Skeletal muscle tissue (tissue), 4 donors: ENCODE measurements around the gene HIVEP3. TPM values are rescaled to one million over a fixed set of nuclear protein-coding genes. Genes with fewer than 3 reads are reported as not detected.
A peak's percentile ranks its signal among the peaks of the same experiment; 100 is the strongest.
"Not testable (repeated sequence)": the region's sequence is repeated elsewhere in the genome, so short reads cannot be mapped to it uniquely, and the experiment has no call there.

Experiments
- H3K27ac ChIP-seq: one replicate; pipeline ENCODE4 v1.7.0; 2013; ENCODE audit warnings: mild to moderate bottlenecking, low read depth, low read length, inconsistent platforms
- H3K27me3 ChIP-seq, 3 donors: one replicate each; pipeline ENCODE4 v1.7.0; 2013; ENCODE audit warnings: low read length in 3 of 3; ENCODE audit not compliant: control insufficient read depth in 3 of 3, insufficient read depth in 3 of 3
- H3K36me3 ChIP-seq, 3 donors: one replicate each; pipeline ENCODE4 v1.7.0; 2013; ENCODE audit warnings: low read length in 3 of 3; ENCODE audit not compliant: control insufficient read depth in 3 of 3, insufficient read depth in 3 of 3
- H3K4me1 ChIP-seq, 3 donors: one replicate each; pipeline ENCODE4 v1.7.0; 2013; ENCODE audit warnings: low read length in 3 of 3, mild to moderate bottlenecking in 3 of 3; ENCODE audit not compliant: control insufficient read depth in 3 of 3, insufficient read depth in 3 of 3
- H3K4me3 ChIP-seq, 3 donors: one replicate each; pipeline ENCODE4 v1.7.0; 2013; ENCODE audit warnings: low read length in 3 of 3
- H3K9ac ChIP-seq, 3 donors: one replicate each; pipeline ENCODE4 v1.7.0; 2013; ENCODE audit warnings: low read length in 3 of 3, mild to moderate bottlenecking in 3 of 3, moderate library complexity in 2 of 3, low read depth in 1 of 3
- H3K9me3 ChIP-seq, 3 donors: one replicate each; pipeline ENCODE4 v1.7.0; 2013; ENCODE audit warnings: low read length in 3 of 3; ENCODE audit not compliant: control insufficient read depth in 3 of 3
- total RNA-seq: library from RNA; depleted of rRNA; stranded (reverse); fragments of >200 nt; gene quantifications from one replicate; pipeline ENCODE4 v1.2.3, GENCODE V29; 2014
- donor health status: Osteomylitis.

HIVEP3 gene
- total RNA-seq, 1 donor from 2014 or later = 0.52 TPM

GRCh38 chr1:41925712-41926111 lies 7.0 kb upstream of the HIVEP3 start:
- Histone ChIP-seq H3K9ac (no peak overlapping the region), H3K4me3 (no peak overlapping the region), H3K27me3 (no peaks in the 10 kb centered on the region), H3K36me3 (no peaks in the 10 kb centered on the region), H3K27ac (no peak overlapping the region), H3K9me3 (no peaks in the 10 kb centered on the region), H3K4me1 (peaks cover 0 to under 1% (median under 1%) of the 10 kb centered on the region in 3 donors)

- Histone ChIP-seq H3K4me3 (no peak overlapping the region), H3K36me3 (no peaks in the 10 kb centered on the region), H3K9ac (no peak overlapping the region), H3K27me3 (no peaks in the 10 kb centered on the region), H3K27ac (no peak overlapping the region), H3K4me1 (peaks cover 3 to 8% (median 4%) of the 10 kb centered on the region in 3 donors), H3K9me3 (no peaks in the 10 kb centered on the region)
These were observed 6.2 kb upstream of the HIVEP3 start for GRCh38 chr1:41924911-41925310.

- not testable (repeated sequence) for H3K27ac ChIP-seq
These were observed 2.5 kb upstream of the HIVEP3 start for GRCh38 chr1:41921271-41921670.

GRCh38 chr1:41920658-41921057 lies 1.9 kb upstream of the HIVEP3 start:
- H3K27ac ChIP-seq = peak overlapping the region; percentile 54
- H3K9me3 ChIP-seq = no peaks in the 10 kb centered on the region
- no peaks in the 10 kb centered on the region for H3K36me3 ChIP-seq
- H3K9ac ChIP-seq = peak overlapping the region in 2 of 3 donors; percentile 36 to 90
- no peak overlapping the region for H3K4me3 ChIP-seq
- peaks cover 31 to 40% (median 31%) of the 10 kb centered on the region in 3 donors for H3K4me1 ChIP-seq
- H3K27me3 ChIP-seq = no peaks in the 10 kb centered on the region

More at GRCh38 chr1:41921271-41921670, 2.5 kb upstream of the HIVEP3 start:
- not testable (repeated sequence) for H3K9me3 ChIP-seq, H3K27me3 ChIP-seq, H3K9ac ChIP-seq, H3K4me3 ChIP-seq, H3K36me3 ChIP-seq
- peaks cover 28 to 38% (median 31%) of the 10 kb centered on the region in 3 donors for H3K4me1 ChIP-seq

- Histone ChIP-seq H3K4me3 (peak overlapping the region; percentile 72 to 80 (median 75)), H3K27me3 (no peaks in the 10 kb centered on the region), H3K4me1 (peaks cover 31 to 40% (median 31%) of the 10 kb centered on the region in 3 donors), H3K27ac (peak overlapping the region; percentile 54), H3K36me3 (no peaks in the 10 kb centered on the region), H3K9me3 (no peaks in the 10 kb centered on the region), H3K9ac (peak overlapping the region; percentile 51 to 90 (median 52))
These were observed 1.2 kb upstream of the HIVEP3 start for GRCh38 chr1:41919764-41920397.

GRCh38 chr1:41919131-41919530 lies 409 bp upstream of the HIVEP3 start:
- Histone ChIP-seq H3K4me3 (peak overlapping the region; percentile 76 to 91 (median 80)), H3K27ac (peak overlapping the region; percentile 54), H3K4me1 (peaks cover 31 to 40% (median 31%) of the 10 kb centered on the region in 3 donors)

GRCh38 chr1:41917835-41918449 lies 780 bp downstream of the HIVEP3 start:
- H3K27me3 ChIP-seq = no peaks in the 10 kb centered on the region
- H3K4me1 ChIP-seq = peaks cover 31 to 40% (median 31%) of the 10 kb centered on the region in 3 donors
- no peaks in the 10 kb centered on the region for H3K36me3 ChIP-seq
- no peaks in the 10 kb centered on the region for H3K9me3 ChIP-seq
- H3K27ac ChIP-seq = no peak overlapping the region
- peak overlapping the region; percentile 78 to 91 (median 90) for H3K9ac ChIP-seq
- H3K4me3 ChIP-seq = peak overlapping the region; percentile 76 to 91 (median 79)

More at GRCh38 chr1:41919131-41919530, 409 bp upstream of the HIVEP3 start:
- H3K27me3 ChIP-seq = no peaks in the 10 kb centered on the region
- peak overlapping the region in 2 of 3 donors; percentile 52 to 90 for H3K9ac ChIP-seq
- no peaks in the 10 kb centered on the region for H3K36me3 ChIP-seq
- H3K9me3 ChIP-seq = no peaks in the 10 kb centered on the region

- no peaks in the 10 kb centered on the region for H3K27me3 ChIP-seq
- no peaks in the 10 kb centered on the region for H3K36me3 ChIP-seq
- H3K9me3 ChIP-seq = no peaks in the 10 kb centered on the region
- no peak overlapping the region for H3K27ac ChIP-seq
- peak overlapping the region; percentile 76 to 91 (median 79) for H3K4me3 ChIP-seq
- peaks cover 31 to 40% (median 31%) of the 10 kb centered on the region in 3 donors for H3K4me1 ChIP-seq
- peak overlapping the region; percentile 23 to 90 (median 74) for H3K9ac ChIP-seq
These were observed 1.6 kb downstream of the HIVEP3 start for GRCh38 chr1:41917076-41917475.

GRCh38 chr1:41915786-41916571 lies 2.7 kb downstream of the HIVEP3 start:
- no peak overlapping the region for H3K27ac ChIP-seq
- H3K36me3 ChIP-seq = no peaks in the 10 kb centered on the region
- H3K4me1 ChIP-seq = peaks cover 31 to 40% (median 31%) of the 10 kb centered on the region in 3 donors

More at GRCh38 chr1:41915786-41916571, 2.7 kb downstream of the HIVEP3 start:
- Histone ChIP-seq H3K9me3 (no peaks in the 10 kb centered on the region), H3K4me3 (no peak overlapping the region), H3K9ac (peak overlapping the region in 2 of 3 donors; percentile 9 to 20), H3K27me3 (no peaks in the 10 kb centered on the region)
